DOHH2 (cell line): ENCODE results near the gene MEI4.

Experiments
- H3F3A ChIP-seq: fragments of 200-600 bp; sonication (generic), shearing (Covaris generic); 2 replicates; pipeline ENCODE4 v1.6.0; 2016; ENCODE audit warnings: antibody characterized with exemption, mild to moderate bottlenecking; ENCODE audit not compliant: control insufficient read depth, insufficient read depth
- H3K27ac ChIP-seq: fragments of 200-600 bp; sonication (generic); 2 replicates; pipeline ENCODE4 v1.5.1; 2014; ENCODE audit warnings: low read depth, mild to moderate bottlenecking, low read length, moderate library complexity
- H3K27me3 ChIP-seq: fragments of 200-600 bp; sonication (generic); 2 replicates; pipeline ENCODE4 v1.6.1; 2014; ENCODE audit warnings: mild to moderate bottlenecking, low read length, mixed read lengths; ENCODE audit not compliant: control insufficient read depth
- H3K36me3 ChIP-seq: fragments of 200-600 bp; sonication (generic); 2 replicates; pipeline ENCODE4 v1.6.1; 2014; ENCODE audit warnings: mild to moderate bottlenecking, low read length, moderate library complexity, mixed read lengths; ENCODE audit not compliant: control insufficient read depth
- H3K4me1 ChIP-seq: fragments of 200-600 bp; sonication (generic); 2 replicates; pipeline ENCODE4 v1.6.1; 2014; ENCODE audit warnings: mild to moderate bottlenecking, low read length, mixed read lengths; ENCODE audit not compliant: control insufficient read depth
- H3K4me2 ChIP-seq: fragments of 200-600 bp; sonication (generic); 2 replicates; pipeline ENCODE4 v1.6.0; 2014; ENCODE audit warnings: mild to moderate bottlenecking, low read length, moderate library complexity
- H3K4me3 ChIP-seq: fragments of 200-600 bp; sonication (generic); 2 replicates; pipeline ENCODE4 v1.5.1; 2014; ENCODE audit warnings: mild to moderate bottlenecking, low read length, mixed read lengths
- H3K79me2 ChIP-seq: fragments of 200-600 bp; sonication (generic); 2 replicates; pipeline ENCODE4 v1.6.1; 2014; ENCODE audit warnings: mild to moderate bottlenecking, low read length, mixed read lengths; ENCODE audit not compliant: control insufficient read depth
- H3K9me2 ChIP-seq: fragments of 200-600 bp; sonication (generic); replicated peaks from 2 replicates; pipeline ENCODE4 v1.6.1; 2014; ENCODE audit warnings: mild to moderate bottlenecking, low read length, mixed read lengths; ENCODE audit not compliant: control insufficient read depth
- H3K9me3 ChIP-seq: fragments of 200-600 bp; sonication (generic); 2 replicates; pipeline ENCODE4 v1.6.1; 2014; ENCODE audit warnings: antibody characterized with exemption, low read length, mixed read lengths; ENCODE audit not compliant: control insufficient read depth, insufficient read depth
- H4K20me1 ChIP-seq: fragments of 200-600 bp; sonication (generic); 2 replicates; pipeline ENCODE4 v1.6.0; 2014; ENCODE audit warnings: low read depth, mild to moderate bottlenecking, antibody characterized with exemption, low read length, moderate library complexity; ENCODE audit not compliant: control insufficient read depth, insufficient read depth
- CTCF ChIP-seq: fragments of 200-600 bp; sonication (generic); IDR thresholded peaks from one replicate; pipeline ENCODE4 v1.5.1; 2014; ENCODE audit warnings: antibody characterized with exemption, mild to moderate bottlenecking, low read depth, low read length; ENCODE audit not compliant: poor library complexity, severe bottlenecking
- EZH2phosphoT487 ChIP-seq: fragments of 200-600 bp; sonication (generic); IDR thresholded peaks from 2 replicates; pipeline ENCODE4 v1.6.1; 2017; ENCODE audit warnings: borderline replicate concordance, mild to moderate bottlenecking, antibody characterized with exemption, low read length, moderate library complexity, mixed read lengths

The MEI4 gene

GRCh38 chr6:77906070-77906469 lies 253.2 kb downstream of the MEI4 start:
- no peak for TF ChIP-seq CTCF
- no peak for TF ChIP-seq EZH2phosphoT487
- Histone ChIP-seq H3K9me3 (0 out of 2 replicates have a peak, but pooled peaks cover 4% of the 10 kb centered on the region), H3K27ac (no peak overlapping the region)

GRCh38 chr6:77910826-77911225 lies 258.0 kb downstream of the MEI4 start:
- Histone ChIP-seq H3K9me2 (no peaks in the 10 kb centered on the region), H3K27ac (no peak overlapping the region), H3K4me1 (no peaks in the 10 kb centered on the region), H3K4me2 (no peak overlapping the region), H3K4me3 (no peak overlapping the region), H4K20me1 (no peaks in the 10 kb centered on the region), H3K79me2 (no peaks in the 10 kb centered on the region), H3K9me3 (0 out of 2 replicates have a peak, but pooled peaks cover 4% of the 10 kb centered on the region), H3K36me3 (no peaks in the 10 kb centered on the region), H3K27me3 (no peaks in the 10 kb centered on the region), H3F3A (no peaks in the 10 kb centered on the region)
- no peak for TF ChIP-seq CTCF
- TF ChIP-seq EZH2phosphoT487 = no peak

More at GRCh38 chr6:77906070-77906469, 253.2 kb downstream of the MEI4 start:
- H3K4me2 ChIP-seq = no peak overlapping the region
- H3F3A ChIP-seq = no peaks in the 10 kb centered on the region
- H4K20me1 ChIP-seq = no peaks in the 10 kb centered on the region
- no peaks in the 10 kb centered on the region; the same call in 1 of the 2 replicates for H3K9me2 ChIP-seq
- no peak overlapping the region for H3K4me3 ChIP-seq
- H3K79me2 ChIP-seq = no peaks in the 10 kb centered on the region
- H3K4me1 ChIP-seq = no peaks in the 10 kb centered on the region
- no peaks in the 10 kb centered on the region for H3K36me3 ChIP-seq
- no peaks in the 10 kb centered on the region for H3K27me3 ChIP-seq

- H3K4me2 ChIP-seq = no peak overlapping the region
- H3K9me3 ChIP-seq = no peaks in the 10 kb centered on the region
- H3K27ac ChIP-seq = no peak overlapping the region
- H3K36me3 ChIP-seq = no peaks in the 10 kb centered on the region
- no peaks in the 10 kb centered on the region for H4K20me1 ChIP-seq
- no peaks in the 10 kb centered on the region for H3K9me2 ChIP-seq
- H3K27me3 ChIP-seq = no peaks in the 10 kb centered on the region
- H3K4me1 ChIP-seq = no peaks in the 10 kb centered on the region
- TF ChIP-seq CTCF (no peak), EZH2phosphoT487 (no peak)
- H3K79me2 ChIP-seq = no peaks in the 10 kb centered on the region
- H3F3A ChIP-seq = no peaks in the 10 kb centered on the region
- H3K4me3 ChIP-seq = no peak overlapping the region
Measured at GRCh38 chr6:77926198-77926751, 273.4 kb downstream of the MEI4 start.

DNA sequence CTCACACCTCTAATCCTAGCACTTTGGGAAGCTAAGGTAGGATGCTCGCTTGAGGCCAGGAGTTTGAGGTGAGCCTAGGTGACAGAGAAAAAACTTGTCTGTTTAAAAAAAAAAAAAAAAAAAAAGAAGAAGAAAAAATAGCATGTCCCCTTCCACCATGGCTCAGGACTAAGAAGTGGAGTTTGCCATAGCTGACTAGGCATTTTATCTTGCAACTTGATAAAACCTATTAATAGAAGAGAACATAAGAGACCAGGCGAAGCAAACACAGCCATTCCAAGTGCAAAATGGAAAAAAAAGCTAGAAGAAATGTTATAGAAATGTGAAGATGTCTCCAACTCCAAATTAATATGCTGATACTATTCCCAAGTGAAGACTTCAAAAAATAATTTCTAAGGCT lies 277.5 kb downstream of the MEI4 start:
- TF ChIP-seq EZH2phosphoT487 (no peak), CTCF (no peak)
- H3F3A ChIP-seq = no peaks in the 10 kb centered on the region
- H3K4me2 ChIP-seq = no peak overlapping the region
- no peaks in the 10 kb centered on the region for H3K79me2 ChIP-seq
- H3K27me3 ChIP-seq = no peaks in the 10 kb centered on the region
- H3K4me1 ChIP-seq = no peaks in the 10 kb centered on the region
- no peak overlapping the region for H3K4me3 ChIP-seq
- no peaks in the 10 kb centered on the region for H3K9me2 ChIP-seq
- no peaks in the 10 kb centered on the region for H3K36me3 ChIP-seq
- H3K27ac ChIP-seq = no peak overlapping the region
- no peaks in the 10 kb centered on the region for H3K9me3 ChIP-seq
- H4K20me1 ChIP-seq = no peaks in the 10 kb centered on the region
